ENCODE measurements around the gene C17orf107.

The C17orf107 gene

DNA sequence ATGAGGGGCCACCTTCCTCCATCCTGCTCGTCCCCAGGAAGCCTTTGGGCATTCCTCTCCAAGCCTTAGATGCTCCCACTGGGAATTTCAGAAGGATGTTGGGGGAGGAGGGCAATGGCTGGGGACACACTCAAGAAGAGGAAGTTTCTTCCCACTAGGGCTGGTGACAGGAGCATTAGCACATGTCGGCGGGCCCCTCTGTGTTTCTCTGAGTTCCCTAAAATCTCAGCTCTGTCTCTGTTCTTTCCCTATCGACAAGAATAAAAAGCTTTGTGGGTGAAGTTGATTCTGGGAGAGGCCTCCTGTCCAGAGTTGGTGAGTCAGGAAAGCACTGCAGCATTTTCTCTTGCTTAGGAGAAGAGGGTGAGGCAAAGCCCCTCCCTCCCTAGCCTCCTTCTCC lies 19.7 kb upstream of the C17orf107 start:
- H3K4me3 ChIP-seq (ENCODE audit: low read length) = no peak overlapping the region
- no peak for TF ChIP-seq CTCF (conservative IDR thresholded peaks at IDR 0.05; ENCODE audit: low read depth, low read length)
- DNase-seq (ENCODE audit: low read depth) = no peak

DNA sequence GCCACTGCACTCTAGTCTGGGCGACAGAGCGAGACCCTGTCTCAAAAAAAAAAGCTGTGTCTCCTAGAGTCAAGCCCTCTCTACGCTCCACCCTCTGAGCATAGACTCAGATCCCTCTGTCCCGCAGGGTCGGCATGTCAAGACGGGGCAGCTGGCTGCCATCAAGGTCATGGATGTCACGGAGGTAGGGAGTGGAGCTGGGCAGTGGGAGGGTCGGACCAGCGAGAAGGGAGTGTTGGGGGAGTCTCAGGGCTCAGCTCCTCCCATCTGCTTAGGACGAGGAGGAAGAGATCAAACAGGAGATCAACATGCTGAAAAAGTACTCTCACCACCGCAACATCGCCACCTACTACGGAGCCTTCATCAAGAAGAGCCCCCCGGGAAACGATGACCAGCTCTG lies 18.5 kb upstream of the C17orf107 start:
- no peak for DNase-seq (ENCODE audit: low read depth)
- no peak overlapping the region for H3K4me3 ChIP-seq (ENCODE audit: low read length)
- no peak for TF ChIP-seq CTCF (conservative IDR thresholded peaks at IDR 0.05; ENCODE audit: low read depth, low read length)

GRCh38 chr17:4881761-4882555 lies 17.4 kb upstream of the C17orf107 start:
- no peak overlapping the region for H3K4me3 ChIP-seq (ENCODE audit: low read length)
- peak; percentile 94 for TF ChIP-seq CTCF (conservative IDR thresholded peaks at IDR 0.05; ENCODE audit: low read depth, low read length)
- DNase-seq (ENCODE audit: low read depth) = no peak

GRCh38 chr17:4884489-4884888 lies 14.8 kb upstream of the C17orf107 start:
- DNase-seq (ENCODE audit: low read depth) = no peak
- no peak overlapping the region for H3K4me3 ChIP-seq (ENCODE audit: low read length)
- TF ChIP-seq CTCF (conservative IDR thresholded peaks at IDR 0.05; ENCODE audit: low read depth, low read length) = no peak

DNA sequence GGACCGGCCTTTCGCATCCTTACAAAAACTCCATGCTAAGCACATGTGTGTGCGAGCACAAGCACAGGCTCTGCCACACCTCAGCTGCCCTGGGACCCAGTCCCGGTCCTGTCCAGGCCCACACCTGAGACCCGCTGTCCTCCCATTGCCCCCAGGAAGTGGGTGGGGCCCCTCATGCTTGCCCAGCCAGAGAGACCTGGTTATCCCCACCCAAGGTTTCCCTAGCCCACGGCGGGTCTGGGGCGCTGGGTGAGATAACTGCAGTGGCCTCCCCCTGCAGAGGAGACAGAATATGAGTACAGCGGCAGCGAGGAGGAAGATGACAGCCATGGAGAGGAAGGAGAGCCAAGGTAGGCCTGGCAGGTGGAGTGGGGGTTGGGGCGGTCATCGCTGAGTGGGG lies 12.5 kb upstream of the C17orf107 start:
- DNase-seq (ENCODE audit: low read depth) = no peak
- no peak for TF ChIP-seq CTCF (conservative IDR thresholded peaks at IDR 0.05; ENCODE audit: low read depth, low read length)
- no peak overlapping the region for H3K4me3 ChIP-seq (ENCODE audit: low read length)

GRCh38 chr17:4887581-4887980 lies 11.8 kb upstream of the C17orf107 start:
- no peak overlapping the region for H3K4me3 ChIP-seq (ENCODE audit: low read length)
- no peak for DNase-seq (ENCODE audit: low read depth)
- no peak for TF ChIP-seq CTCF (conservative IDR thresholded peaks at IDR 0.05; ENCODE audit: low read depth, low read length)
